Keratinocyte (primary cell): ENCODE results near the gene IL22RA1.

Experiments used
- EZH2 ChIP-seq: IDR thresholded peaks from one replicate; pipeline ENCODE4 v1.6.1; 2012; ENCODE audit warnings: inconsistent platforms, mild to moderate bottlenecking, low read length, moderate library complexity
- TF ChIP-seq, protein P1 (sequence below), 3 experiments: IDR thresholded peaks in 1 of 3; conservative IDR thresholded peaks in 1 of 3; optimal IDR thresholded peaks in 1 of 3; 2 replicates in 2 of 3; 3 replicates in 1 of 3; pipeline versions ENCODE3 to v1.5.1; 2011; ENCODE audit warnings: low read length in 3 of 3, mild to moderate bottlenecking in 3 of 3, moderate library complexity in 2 of 3, control low read depth in 1 of 3, inconsistent platforms in 1 of 3; ENCODE audit not compliant: insufficient read depth in 2 of 3; ENCODE audit errors: extremely low read depth in 1 of 3

DNA sequence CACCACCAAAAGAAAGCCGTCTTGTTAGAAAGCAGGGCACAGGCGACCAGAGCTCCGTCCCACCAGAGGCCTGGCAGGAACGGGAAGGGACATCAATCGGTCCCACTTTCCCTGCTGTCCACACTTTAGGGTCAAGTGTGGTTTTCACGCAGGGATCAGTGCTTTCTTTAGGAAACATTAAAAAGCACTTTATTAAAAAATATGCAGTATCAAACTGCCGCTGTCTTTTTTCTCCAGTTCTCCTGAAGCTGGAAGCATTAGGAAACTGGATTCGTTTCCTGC is 43.7 kb upstream of the IL22RA1 start:
- TF ChIP-seq, protein P1, sequence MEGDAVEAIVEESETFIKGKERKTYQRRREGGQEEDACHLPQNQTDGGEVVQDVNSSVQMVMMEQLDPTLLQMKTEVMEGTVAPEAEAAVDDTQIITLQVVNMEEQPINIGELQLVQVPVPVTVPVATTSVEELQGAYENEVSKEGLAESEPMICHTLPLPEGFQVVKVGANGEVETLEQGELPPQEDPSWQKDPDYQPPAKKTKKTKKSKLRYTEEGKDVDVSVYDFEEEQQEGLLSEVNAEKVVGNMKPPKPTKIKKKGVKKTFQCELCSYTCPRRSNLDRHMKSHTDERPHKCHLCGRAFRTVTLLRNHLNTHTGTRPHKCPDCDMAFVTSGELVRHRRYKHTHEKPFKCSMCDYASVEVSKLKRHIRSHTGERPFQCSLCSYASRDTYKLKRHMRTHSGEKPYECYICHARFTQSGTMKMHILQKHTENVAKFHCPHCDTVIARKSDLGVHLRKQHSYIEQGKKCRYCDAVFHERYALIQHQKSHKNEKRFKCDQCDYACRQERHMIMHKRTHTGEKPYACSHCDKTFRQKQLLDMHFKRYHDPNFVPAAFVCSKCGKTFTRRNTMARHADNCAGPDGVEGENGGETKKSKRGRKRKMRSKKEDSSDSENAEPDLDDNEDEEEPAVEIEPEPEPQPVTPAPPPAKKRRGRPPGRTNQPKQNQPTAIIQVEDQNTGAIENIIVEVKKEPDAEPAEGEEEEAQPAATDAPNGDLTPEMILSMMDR (optimal IDR thresholded peaks at IDR 0.05 in 1 of 3, IDR thresholded peaks at IDR 0.05 in 1 of 3, conservative IDR thresholded peaks at IDR 0.05 in 1 of 3; ENCODE audit: extremely low read depth in 1 of 3, insufficient read depth in 2 of 3, low read length in 3 of 3) = no peak
- TF ChIP-seq EZH2 = no peak
